Stimulated activated CD4-positive, alpha-beta T cell treated with anti-CD3 and anti-CD28 coated beads, Interleukin-15, amount 100 ng/mL, for 24 hours (primary cell): Measurements from ENCODE around the gene ITGAV.
A peak's percentile ranks its signal among the peaks of the same experiment; 100 is the strongest.
"Not testable (repeated sequence)": the region's sequence is repeated elsewhere in the genome, so short reads cannot be mapped to it uniquely, and the experiment has no call there.

Experiments
- DNase-seq: peaks from one replicate; pipeline ENCODE4 v3.0.0-alpha.2; 2020

ITGAV gene

GRCh38 chr2:186589612-186590349, at the start of gene ITGAV:
Gene ITGAV (plus strand): TSS chr2:186590056. CDS start chr2:186590339, 283 bp downstream.
- DNase-seq = peak; percentile 93

- no peak for DNase-seq
Observed at GRCh38 chr2:186540941-186541340, 48.9 kb upstream of the ITGAV start.

DNA sequence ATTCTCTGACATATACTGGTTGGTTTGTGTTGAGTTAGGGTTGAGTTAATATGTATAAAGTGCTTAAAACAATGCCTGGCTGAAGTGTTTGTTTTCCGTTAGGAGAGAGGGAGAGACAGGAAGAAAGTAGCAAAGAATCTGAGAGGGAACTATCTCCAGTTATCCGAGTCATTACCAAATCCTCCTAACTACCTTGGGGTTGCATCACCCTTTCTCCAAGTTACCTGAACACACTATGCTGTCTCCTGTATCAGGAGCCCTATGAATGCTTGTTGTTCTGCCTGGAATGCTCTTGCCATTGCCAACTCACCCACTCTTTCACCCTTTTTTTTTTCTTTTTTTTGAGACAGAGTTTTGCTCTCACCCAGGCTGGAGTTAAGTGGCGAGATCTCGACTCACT, 47.9 kb upstream of the ITGAV start:
- DNase-seq = no peak

DNA sequence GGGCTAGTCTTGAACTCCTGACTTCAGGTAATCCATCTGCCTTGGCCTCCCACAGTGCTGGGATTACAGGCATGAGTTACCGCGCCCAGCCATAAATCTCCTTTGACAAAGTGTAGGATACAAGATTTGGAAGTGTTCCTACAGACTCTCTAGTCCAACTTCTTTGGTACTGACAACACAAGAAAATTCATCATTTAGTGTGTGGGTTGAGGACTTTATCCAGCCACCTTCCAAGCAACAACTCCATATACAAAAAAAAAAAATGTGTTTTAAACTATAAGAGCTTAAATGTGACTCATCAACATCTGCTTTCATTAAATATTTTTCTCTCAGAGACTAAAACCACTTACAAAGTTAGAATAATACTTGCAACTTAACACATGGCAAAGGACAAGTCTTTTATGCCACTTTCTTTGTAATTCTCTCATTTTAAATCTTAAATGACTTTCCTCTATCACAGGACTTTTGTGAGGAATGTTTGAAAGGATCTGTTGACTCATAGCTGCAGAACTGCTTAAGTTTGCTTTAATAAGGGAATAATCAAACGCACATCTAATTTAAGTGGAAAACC, 46.2 kb upstream of the ITGAV start:
- no peak for DNase-seq

DNA sequence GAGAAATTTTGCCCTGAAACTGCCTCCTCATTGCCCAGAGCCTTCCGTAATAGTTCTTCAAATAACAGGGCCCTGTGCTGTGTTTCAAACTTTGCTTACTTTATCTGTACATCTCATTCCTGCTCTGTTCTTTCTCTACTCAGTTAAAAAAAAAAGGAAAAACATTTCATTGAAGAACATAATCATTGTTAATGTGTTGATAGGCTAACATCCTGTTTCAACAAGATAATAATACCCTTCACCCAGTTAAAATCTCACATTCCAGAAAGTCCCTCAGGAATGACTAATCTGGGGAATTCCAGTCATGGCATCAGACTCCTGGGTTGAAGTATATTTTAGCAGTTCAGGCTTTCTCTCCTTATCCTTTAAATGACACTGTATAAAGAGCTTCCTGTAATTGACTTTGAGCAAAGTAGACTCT, 45.6 kb upstream of the ITGAV start:
- no peak for DNase-seq

DNA sequence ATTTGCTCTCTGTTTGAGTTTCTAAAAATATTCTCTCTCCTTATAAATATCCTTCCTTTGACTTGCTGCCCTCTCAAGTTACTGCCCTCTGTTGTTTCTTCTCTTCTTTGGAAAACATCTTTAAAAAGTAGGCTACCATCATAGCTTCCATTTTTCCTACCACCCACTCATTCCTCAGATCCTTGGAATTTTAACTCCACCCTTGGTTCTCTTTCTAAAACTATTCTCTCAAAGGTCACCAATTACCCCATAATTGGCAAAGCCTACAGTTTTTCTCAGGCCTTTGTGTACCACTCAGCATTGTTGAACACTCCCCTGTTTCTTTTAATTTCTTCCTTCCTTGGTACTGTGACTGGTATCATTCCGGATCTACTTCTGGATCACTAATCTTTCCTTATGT, 43.0 kb upstream of the ITGAV start:
- DNase-seq = no peak

DNA sequence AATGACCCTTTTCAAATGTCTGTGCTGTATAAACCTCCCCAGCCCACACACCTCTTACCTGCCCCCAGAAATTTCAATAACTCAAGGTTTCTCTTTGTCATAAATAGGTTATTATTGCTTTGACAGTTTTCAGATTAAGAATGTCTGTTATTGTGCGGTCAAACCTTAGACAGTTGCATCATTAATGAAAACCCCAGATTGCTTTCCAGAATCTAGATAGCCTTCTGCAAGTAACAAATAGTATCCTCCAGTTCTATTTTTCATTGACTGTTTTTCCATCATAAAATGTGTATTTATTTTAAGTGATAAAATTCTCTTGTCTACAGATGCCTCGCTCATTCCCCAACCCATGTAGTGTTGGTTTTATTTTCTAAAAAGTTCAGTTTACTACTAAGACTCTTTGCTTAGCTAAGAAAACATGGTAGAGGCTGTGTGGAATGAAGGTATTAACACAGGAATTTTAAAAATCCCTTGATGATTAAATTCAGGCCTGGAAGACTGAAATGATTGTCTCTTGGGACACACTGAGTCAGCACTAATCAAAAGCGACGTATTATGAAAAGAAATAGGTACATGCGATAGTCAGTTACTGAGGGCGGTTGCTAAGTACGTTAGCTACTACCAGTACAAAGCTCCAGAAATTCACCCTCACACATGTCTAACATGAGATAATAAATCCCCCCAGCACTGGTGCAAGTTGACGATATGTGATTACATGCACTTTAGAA, 38.4 kb upstream of the ITGAV start:
- DNase-seq = no peak

GRCh38 chr2:186554429-186554828, 35.4 kb upstream of the ITGAV start:
- DNase-seq = no peak

DNA sequence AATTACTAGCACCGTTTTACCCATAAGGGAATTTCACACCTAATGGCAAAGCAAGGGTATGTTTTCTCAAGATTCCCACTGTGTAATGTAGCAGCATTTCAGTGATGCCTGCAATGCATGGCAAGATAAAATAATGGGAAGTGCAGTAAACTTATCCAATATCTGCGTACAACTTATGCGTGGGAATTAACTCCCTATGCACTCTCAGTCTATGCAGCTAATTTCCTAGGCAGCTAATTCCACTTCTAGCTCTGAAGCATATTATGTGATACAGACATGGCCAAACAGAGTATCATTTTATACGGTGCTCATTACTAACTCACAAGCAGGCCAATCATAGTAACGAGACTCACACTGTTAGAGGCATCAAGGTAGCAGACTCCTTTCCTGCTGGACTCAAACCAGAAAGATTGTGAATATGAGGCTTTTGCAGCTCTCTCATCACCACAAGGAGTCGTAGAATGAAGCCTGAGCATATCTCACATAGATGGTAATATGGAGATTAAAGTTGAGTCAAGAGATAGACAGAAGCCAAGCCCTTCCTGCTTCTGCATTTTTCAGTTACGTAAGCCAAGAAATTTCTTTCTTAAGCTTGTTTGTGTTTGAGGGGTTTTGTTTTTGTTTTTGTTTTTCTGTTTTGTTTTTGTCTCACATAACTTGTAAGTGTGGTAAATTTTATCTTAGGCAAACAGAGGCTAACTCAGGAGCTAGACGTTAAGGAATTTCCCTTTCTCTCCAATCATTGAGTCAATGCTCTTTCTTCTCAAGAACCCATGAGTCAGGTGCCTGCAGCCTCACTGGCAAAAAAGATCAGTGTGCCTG, 34.8 kb upstream of the ITGAV start:
- peak; percentile 4 for DNase-seq

GRCh38 chr2:186558512-186559276, 31.2 kb upstream of the ITGAV start:
- DNase-seq = no peak

DNA sequence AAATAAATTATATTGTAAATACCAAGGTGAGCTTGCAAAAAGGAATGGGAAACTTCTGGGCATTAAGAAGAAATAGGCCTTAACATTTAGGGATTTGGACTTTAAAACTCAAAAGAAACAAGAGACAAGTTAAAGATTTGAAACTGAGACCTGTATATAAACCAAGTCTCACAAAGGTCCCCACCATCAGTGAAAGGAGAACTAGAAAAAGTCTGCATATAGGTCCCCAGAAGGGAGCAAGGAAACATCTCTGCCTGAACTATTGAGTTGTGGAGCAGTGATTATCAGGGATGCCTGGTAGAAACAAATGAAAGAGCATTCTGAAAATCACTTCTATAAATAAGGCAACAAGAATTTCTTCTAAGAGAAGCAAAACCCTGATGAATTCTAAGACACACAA, 30.5 kb upstream of the ITGAV start:
- DNase-seq = no peak

DNA sequence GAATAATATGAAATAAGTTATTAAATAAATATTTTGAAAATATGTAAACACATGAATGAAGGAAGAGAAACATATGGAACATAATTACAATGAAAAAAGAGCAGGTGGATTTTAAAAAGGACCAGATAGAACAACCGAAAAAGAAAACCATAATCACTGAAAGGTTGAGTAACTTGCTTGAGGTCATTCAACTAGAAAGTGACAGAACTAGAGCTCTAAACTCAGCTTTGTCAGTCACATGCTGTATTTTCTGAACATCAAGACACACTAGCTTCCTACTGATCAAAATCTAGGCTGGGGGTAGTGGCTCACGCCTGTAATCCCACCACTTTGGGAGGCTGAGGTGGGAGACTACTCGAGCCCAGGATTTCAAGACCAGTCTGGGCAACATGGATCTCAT, 30.0 kb upstream of the ITGAV start:
- no peak for DNase-seq

DNA sequence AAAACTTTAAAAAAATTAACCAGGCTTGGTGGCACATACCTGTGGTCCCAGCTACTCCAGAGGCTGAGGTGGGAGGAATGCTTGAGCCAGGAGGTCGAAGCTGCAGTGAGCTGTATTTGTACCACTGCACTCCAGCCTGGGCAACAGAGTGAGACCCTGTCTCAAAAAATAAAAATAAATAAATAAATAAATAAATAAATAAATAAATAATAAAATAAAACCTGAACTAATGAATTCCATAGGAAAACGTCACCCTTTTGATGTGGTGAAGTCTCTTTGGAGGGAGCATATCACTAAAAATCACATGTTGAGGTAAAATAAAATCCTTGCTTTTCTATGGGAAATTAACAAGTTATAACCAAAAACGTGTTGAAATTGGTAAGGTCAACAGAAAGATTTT, 29.6 kb upstream of the ITGAV start:
- DNase-seq = no peak

DNA sequence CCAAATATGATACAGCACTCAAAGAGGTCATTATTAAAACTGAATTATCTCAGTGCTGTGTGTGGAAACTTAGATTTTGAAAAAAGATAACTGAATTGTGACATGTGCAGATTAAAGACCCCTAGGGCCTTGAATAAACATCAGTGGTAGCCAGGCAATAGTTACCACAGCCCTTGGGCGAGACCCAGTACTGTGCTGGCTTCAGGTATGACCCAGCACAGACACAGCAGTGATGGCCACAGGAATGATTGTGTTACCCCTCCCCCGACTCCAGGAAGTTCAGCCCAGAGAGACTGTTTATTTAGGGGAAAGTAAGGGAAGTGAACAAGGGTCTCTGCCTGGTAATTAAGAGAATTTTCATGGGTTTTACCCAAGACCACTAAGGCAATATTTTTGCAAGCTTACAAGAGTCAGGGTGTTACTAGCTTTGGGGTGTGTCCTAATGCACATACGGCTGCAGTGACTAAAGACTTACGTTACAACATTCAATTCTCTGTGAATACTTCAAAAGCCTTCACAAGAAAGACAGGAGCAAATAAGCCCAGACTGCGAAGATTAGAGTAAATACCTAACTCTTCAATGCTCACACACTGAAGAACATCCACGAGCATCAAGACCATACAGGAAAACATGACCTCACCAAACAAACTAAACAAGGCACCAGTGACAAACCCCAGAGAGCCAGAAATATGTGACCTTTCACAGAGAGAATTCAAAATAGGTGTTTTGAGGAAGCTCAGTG, 28.2 kb upstream of the ITGAV start:
- DNase-seq = no peak

DNA sequence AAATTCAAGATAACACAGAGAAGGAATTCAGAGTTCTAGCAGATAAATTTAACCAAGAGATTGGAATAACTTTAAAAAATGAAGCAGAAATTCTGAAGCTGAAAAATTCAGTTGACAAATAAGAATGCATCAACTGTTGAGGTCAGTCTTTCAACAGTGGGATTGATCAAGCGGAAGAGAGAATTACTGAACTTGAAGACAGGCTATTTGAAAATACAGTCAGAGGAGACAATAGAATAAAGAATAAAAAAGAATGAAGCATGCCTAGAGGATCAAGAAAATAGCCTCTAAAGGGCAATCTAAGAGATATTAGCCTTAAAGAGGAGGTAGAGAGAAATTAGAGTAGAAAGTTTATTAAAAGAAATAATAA, 27.7 kb upstream of the ITGAV start:
- DNase-seq = no peak

- not testable (repeated sequence) for DNase-seq
Observed at GRCh38 chr2:186568600-186568999, 21.3 kb upstream of the ITGAV start.

- not testable (repeated sequence) for DNase-seq
Observed at GRCh38 chr2:186569127-186569526, 20.7 kb upstream of the ITGAV start.

GRCh38 chr2:186569897-186570296, 20.0 kb upstream of the ITGAV start:
- no peak for DNase-seq

DNA sequence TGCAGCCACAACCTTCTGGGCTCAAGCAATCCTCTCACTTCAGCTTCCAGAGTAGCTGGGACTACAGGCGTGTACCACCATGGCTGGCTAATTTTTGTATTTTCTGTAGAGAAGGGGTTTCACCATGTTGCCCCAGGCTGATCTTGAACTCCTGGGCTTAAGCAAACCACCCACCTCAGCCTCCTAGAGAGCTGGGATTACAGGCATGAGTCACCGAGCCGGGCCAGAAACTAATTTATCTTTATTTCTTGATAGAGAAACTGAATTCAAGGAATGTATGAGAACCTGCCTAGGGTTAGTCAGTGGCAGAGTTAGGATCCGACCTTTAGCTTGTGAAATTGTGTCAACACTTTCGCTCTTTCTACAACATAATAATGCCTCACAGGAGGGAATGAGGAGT, 19.3 kb upstream of the ITGAV start:
- no peak for DNase-seq

DNA sequence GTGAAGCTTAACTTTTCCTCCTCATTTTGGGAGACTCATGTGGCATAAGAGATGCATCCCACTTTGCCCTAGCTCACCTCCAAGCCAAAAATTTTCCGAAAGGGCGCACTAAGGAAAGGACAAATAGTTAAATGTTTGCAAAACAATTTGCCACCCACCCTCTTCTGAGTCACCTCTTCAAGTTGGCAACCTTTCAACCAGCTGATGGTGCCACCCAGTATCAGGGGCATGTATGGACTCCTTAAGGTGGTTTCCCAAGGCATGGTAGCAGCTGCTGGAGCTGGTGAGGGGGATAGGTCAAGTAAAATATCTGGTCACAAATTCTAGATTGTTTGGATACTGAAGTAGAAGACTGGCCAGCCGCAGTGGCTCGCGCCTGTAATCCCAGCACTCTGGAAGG, 17.2 kb upstream of the ITGAV start:
- DNase-seq = no peak

GRCh38 chr2:186573531-186573930, 16.3 kb upstream of the ITGAV start:
- no peak for DNase-seq

- DNase-seq = peak; percentile 7
Observed at GRCh38 chr2:186575302-186575701, 14.6 kb upstream of the ITGAV start.
